ENCODE results near the gene TMEM231.

Gene TMEM231

DNA sequence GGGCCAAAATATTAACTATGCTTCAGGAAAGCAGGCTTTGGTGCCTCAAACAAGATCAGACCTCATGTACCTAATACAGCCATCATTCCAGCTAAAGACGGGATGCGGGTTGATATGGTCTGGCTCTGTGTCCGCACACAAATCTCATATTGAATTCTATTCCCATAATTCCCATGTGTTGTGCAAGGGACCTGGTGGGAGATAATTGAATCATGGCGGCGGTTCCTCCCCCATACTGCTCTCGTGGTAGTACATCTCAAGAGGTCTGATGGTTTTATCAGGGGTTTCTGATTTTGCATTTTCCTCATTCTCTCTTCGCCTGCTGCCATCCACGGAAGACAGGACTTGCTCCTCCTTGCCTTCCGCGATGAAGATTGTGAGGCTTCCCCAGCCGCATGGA lies 41.8 kb downstream of the TMEM231 start:
- H3K9me2 ChIP-seq (replicated peaks; ENCODE audit: insufficient read depth, low read length): no peaks in the 10 kb centered on the region
- no peak overlapping the region for H3K4me3 ChIP-seq (ENCODE audit: low read length)
- DNase-seq: no peak
- H4K20me1 ChIP-seq (ENCODE audit: insufficient read depth, low read length): no peaks in the 10 kb centered on the region
- no peaks in the 10 kb centered on the region for H3K27me3 ChIP-seq (replicated peaks; ENCODE audit: insufficient read depth, low read length)
- H3F3A ChIP-seq (ENCODE audit: insufficient read depth, low read length): no peaks in the 10 kb centered on the region
- H3K4me1 ChIP-seq (ENCODE audit: low read length): no peaks in the 10 kb centered on the region
- TF ChIP-seq EZH2phosphoT487 (IDR thresholded peaks at IDR 0.05; ENCODE audit: low read length) (no peak), EZH2 (optimal IDR thresholded peaks at IDR 0.05; ENCODE audit: low read depth, low read length) (no peak)
- TF ChIP-seq, protein P1, sequence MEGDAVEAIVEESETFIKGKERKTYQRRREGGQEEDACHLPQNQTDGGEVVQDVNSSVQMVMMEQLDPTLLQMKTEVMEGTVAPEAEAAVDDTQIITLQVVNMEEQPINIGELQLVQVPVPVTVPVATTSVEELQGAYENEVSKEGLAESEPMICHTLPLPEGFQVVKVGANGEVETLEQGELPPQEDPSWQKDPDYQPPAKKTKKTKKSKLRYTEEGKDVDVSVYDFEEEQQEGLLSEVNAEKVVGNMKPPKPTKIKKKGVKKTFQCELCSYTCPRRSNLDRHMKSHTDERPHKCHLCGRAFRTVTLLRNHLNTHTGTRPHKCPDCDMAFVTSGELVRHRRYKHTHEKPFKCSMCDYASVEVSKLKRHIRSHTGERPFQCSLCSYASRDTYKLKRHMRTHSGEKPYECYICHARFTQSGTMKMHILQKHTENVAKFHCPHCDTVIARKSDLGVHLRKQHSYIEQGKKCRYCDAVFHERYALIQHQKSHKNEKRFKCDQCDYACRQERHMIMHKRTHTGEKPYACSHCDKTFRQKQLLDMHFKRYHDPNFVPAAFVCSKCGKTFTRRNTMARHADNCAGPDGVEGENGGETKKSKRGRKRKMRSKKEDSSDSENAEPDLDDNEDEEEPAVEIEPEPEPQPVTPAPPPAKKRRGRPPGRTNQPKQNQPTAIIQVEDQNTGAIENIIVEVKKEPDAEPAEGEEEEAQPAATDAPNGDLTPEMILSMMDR (IDR thresholded peaks at IDR 0.05; ENCODE audit: low read length): no peak
- no peaks in the 10 kb centered on the region for H3K36me3 ChIP-seq (replicated peaks; ENCODE audit: insufficient read depth, low read length)
- H3K9me3 ChIP-seq (replicated peaks; ENCODE audit: insufficient read depth, low read length): no peaks in the 10 kb centered on the region
- H3K9ac ChIP-seq (ENCODE audit: low read length): no peak overlapping the region
- H2AFZ ChIP-seq (ENCODE audit: low read length): no peak overlapping the region
- no peaks in the 10 kb centered on the region for H3K79me2 ChIP-seq (ENCODE audit: low read length)
- no peak overlapping the region for H3K27ac ChIP-seq (ENCODE audit: low read length)
- no peak overlapping the region for H3K4me2 ChIP-seq (ENCODE audit: low read depth, low read length)

DNA sequence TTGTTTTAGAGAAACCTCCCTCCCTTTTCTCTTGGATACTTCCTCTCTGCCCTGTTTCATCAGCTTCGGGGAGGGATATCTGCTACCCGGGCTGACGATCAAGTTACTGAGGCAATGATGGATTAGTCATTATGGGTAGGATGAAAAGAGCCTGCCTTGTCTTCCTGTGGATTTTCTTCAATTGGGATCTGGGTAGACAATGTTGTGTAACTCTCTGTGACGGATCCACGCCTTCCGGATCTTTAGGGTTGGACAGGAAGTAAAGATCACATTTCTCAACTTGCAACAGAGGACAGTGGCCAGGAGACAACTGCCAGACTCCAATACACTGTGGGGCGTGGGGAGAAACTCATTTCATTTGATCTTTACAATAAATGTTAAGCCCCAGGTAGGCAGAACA lies 49.5 kb downstream of the TMEM231 start:
- Histone ChIP-seq H3K27ac (ENCODE audit: low read length) (no peak overlapping the region), H3F3A (ENCODE audit: insufficient read depth, low read length) (no peaks in the 10 kb centered on the region), H3K36me3 (replicated peaks; ENCODE audit: insufficient read depth, low read length) (no peaks in the 10 kb centered on the region), H3K4me1 (ENCODE audit: low read length) (no peaks in the 10 kb centered on the region), H3K9ac (ENCODE audit: low read length) (no peak overlapping the region), H3K27me3 (replicated peaks; ENCODE audit: insufficient read depth, low read length) (no peaks in the 10 kb centered on the region), H4K20me1 (ENCODE audit: insufficient read depth, low read length) (no peaks in the 10 kb centered on the region), H3K4me2 (ENCODE audit: low read depth, low read length) (no peak overlapping the region), H3K9me2 (replicated peaks; ENCODE audit: insufficient read depth, low read length) (no peaks in the 10 kb centered on the region), H3K4me3 (ENCODE audit: low read length) (no peak overlapping the region), H3K79me2 (ENCODE audit: low read length) (no peaks in the 10 kb centered on the region), H2AFZ (ENCODE audit: low read length) (no peak overlapping the region), H3K9me3 (replicated peaks; ENCODE audit: insufficient read depth, low read length) (no peaks in the 10 kb centered on the region)
- TF ChIP-seq, protein P1 (IDR thresholded peaks at IDR 0.05; ENCODE audit: low read length): no peak
- TF ChIP-seq EZH2 (optimal IDR thresholded peaks at IDR 0.05; ENCODE audit: low read depth, low read length) (no peak), EZH2phosphoT487 (IDR thresholded peaks at IDR 0.05; ENCODE audit: low read length) (no peak)
- DNase-seq: no peak

- no peaks in the 10 kb centered on the region for H3K4me1 ChIP-seq (ENCODE audit: low read length)
- no peaks in the 10 kb centered on the region for H3K9me3 ChIP-seq (replicated peaks; ENCODE audit: insufficient read depth, low read length)
- H3K27ac ChIP-seq (ENCODE audit: low read length): no peak overlapping the region
- H3K9ac ChIP-seq (ENCODE audit: low read length): no peak overlapping the region
- no peak overlapping the region for H3K4me2 ChIP-seq (ENCODE audit: low read depth, low read length)
- no peak overlapping the region for H2AFZ ChIP-seq (ENCODE audit: low read length)
- DNase-seq: no peak
- H3K79me2 ChIP-seq (ENCODE audit: low read length): no peaks in the 10 kb centered on the region
- no peaks in the 10 kb centered on the region for H3K36me3 ChIP-seq (replicated peaks; ENCODE audit: insufficient read depth, low read length)
- H3F3A ChIP-seq (ENCODE audit: insufficient read depth, low read length): no peaks in the 10 kb centered on the region
- H3K27me3 ChIP-seq (replicated peaks; ENCODE audit: insufficient read depth, low read length): no peaks in the 10 kb centered on the region
- H4K20me1 ChIP-seq (ENCODE audit: insufficient read depth, low read length): no peaks in the 10 kb centered on the region
- no peak overlapping the region for H3K4me3 ChIP-seq (ENCODE audit: low read length)
- TF ChIP-seq EZH2 (optimal IDR thresholded peaks at IDR 0.05; ENCODE audit: low read depth, low read length) (no peak), EZH2phosphoT487 (IDR thresholded peaks at IDR 0.05; ENCODE audit: low read length) (no peak)
- TF ChIP-seq, protein P1 (IDR thresholded peaks at IDR 0.05; ENCODE audit: low read length): no peak
- no peaks in the 10 kb centered on the region for H3K9me2 ChIP-seq (replicated peaks; ENCODE audit: insufficient read depth, low read length)
Measured at GRCh38 chr16:75506107-75506506, 49.9 kb downstream of the TMEM231 start.
